Heart left ventricle (tissue), 13 donors: ENCODE results near the gene CRTC2.

Source experiments
- CTCF ChIP-seq, 12 donors: fragments of 200-600 bp; sonication (generic) in 4 of 12; IDR thresholded peaks; one replicate each; pipeline versions ENCODE4 v1.5.0 to v1.8.0; 2018 to 2022; ENCODE audit warnings: antibody characterized with exemption in 12 of 12, mild to moderate bottlenecking in 5 of 12
- POLR2A ChIP-seq, 2 donors: fragments of 450-650 bp; IDR thresholded peaks; one replicate each; pipeline ENCODE4 v1.6.1; 2017; ENCODE audit warnings: antibody characterized with exemption in 2 of 2, mild to moderate bottlenecking in 2 of 2, moderate library complexity in 2 of 2
- donor health status: ischemic (EF 13 %, LVEDD 7.1; RV severe dilation, severe dysfunction).
- donor health status: DM: no; HTN: yes; CAD: no.
- donor health status: DM: no; HTN: no; CAD: no.
- donor health status: ischemic (EF 25% LVEDD 6.9; RV normal size, moderate dysfunction).
- donor health status: ischemic (EF 25% LVEDD 5.7; RV mildly dilated, moderate dysfunction).
- donor health status: ischemic (EF 35%, LVEDD 5.7; RV mildly dilated, moderate dysfunction).
- donor health status: nonischemic (EF 11% LVEDD 7.7; RV severe dilation, severe dysfunction).
- donor health status: DM: yes; HTN: yes; CAD: no.
- donor health status: PGD.
- donor health status: ischemic (EF 29% LVEDD 5.4; RV normal size, mild dysfunction).
- donor health status: nonischemic (EF 23%, LVEDD 6.1; RV moderate dilation, normal function).

DNA sequence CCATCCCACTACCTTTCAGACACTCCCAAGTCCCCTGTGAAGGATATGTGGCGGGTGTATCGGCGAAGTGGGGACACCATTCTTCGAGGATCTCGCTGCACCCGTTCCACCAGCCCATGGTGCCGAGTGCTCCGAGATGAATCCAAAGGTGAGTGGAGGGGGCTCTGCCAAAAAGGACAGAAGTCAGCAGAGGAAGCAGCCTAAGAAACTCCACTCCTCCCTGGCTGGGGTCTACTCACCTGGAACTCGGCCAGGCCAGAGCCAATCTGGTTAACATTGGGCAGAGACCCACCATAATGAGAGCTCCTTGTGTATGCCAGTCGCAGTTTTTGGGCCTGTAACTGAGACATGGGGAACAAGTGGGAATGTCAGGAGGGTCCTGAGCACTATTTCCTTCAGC, 3.6 kb downstream of the CRTC2 start:
- TF ChIP-seq CTCF (IDR thresholded peaks at IDR 0.05) (no peak), POLR2A (IDR thresholded peaks at IDR 0.05) (no peak)
